ENCODE data around the gene HEMK1. TPM values are rescaled to one million over a fixed set of nuclear protein-coding genes. Genes with fewer than 3 reads are reported as not detected.

HEMK1 gene
- total RNA-seq, 2 experiments from 2014 or later = 19.3 to 27.4 TPM

DNA sequence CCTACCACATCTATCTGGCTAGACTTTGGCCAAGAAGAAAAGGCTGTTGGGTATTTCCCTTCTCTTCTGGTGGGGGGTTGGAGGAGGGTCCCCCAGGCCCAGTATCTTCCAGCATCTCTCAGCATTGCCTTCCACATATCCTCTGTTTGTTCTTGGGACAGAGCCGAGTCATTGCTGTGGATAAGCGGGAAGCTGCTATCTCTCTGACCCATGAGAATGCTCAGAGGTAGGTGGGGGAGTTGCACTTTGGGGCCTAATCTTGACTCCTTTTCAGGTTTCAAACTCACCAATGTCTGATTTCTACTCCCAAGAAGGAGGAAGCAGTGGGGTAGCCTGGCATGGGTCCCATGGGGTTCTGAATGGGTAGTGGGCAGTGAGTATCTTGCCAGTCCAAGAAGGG lies 8.0 kb downstream of the HEMK1 start:
- Histone ChIP-seq H2AFZ (ENCODE audit: low read length) (no peak overlapping the region), H3K4me3 (ENCODE audit: low read depth, low read length, poor library complexity, severe bottlenecking) (no peak overlapping the region), H3K79me2 (ENCODE audit: insufficient read depth, low read depth, low read length) (no peaks in the 10 kb centered on the region), H3K27ac (ENCODE audit: low read depth, low read length, poor library complexity, severe bottlenecking) (no peak overlapping the region), H4K20me1 (ENCODE audit: insufficient read depth, low read length) (0 out of 2 replicates have a peak, but pooled peaks cover 2% of the 10 kb centered on the region), H3K9me3 (ENCODE audit: low read length) (no peaks in the 10 kb centered on the region), H3K4me1 (ENCODE audit: insufficient read depth, low read length, poor library complexity, severe bottlenecking) (no peaks in the 10 kb centered on the region), H3K36me3 (ENCODE audit: insufficient read depth, low read length) (0 out of 2 replicates have a peak, but pooled peaks cover 6% of the 10 kb centered on the region), H3K9me2 (ENCODE audit: insufficient read depth, low read length) (no peaks in the 10 kb centered on the region), H3K4me2 (ENCODE audit: low read length) (no peak overlapping the region)
- POLR2A ChIA-PET = no interaction called here
- BruUV-seq (replicated peaks) = no TSS peak
- CTCF ChIA-PET (ENCODE audit: unreplicated experiment) = no interaction called here
- no peak for TF ChIP-seq EZH2phosphoT487 (IDR thresholded peaks at IDR 0.05; ENCODE audit: borderline replicate concordance, low read depth, low read length)
- TF ChIP-seq, protein P1, sequence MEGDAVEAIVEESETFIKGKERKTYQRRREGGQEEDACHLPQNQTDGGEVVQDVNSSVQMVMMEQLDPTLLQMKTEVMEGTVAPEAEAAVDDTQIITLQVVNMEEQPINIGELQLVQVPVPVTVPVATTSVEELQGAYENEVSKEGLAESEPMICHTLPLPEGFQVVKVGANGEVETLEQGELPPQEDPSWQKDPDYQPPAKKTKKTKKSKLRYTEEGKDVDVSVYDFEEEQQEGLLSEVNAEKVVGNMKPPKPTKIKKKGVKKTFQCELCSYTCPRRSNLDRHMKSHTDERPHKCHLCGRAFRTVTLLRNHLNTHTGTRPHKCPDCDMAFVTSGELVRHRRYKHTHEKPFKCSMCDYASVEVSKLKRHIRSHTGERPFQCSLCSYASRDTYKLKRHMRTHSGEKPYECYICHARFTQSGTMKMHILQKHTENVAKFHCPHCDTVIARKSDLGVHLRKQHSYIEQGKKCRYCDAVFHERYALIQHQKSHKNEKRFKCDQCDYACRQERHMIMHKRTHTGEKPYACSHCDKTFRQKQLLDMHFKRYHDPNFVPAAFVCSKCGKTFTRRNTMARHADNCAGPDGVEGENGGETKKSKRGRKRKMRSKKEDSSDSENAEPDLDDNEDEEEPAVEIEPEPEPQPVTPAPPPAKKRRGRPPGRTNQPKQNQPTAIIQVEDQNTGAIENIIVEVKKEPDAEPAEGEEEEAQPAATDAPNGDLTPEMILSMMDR (conservative IDR thresholded peaks at IDR 0.05; ENCODE audit: low read length) = no peak
- intact Hi-C loops (cut with micrococcal nuclease; ENCODE audit: unreplicated experiment) = no loop called here
- DNase-seq (ENCODE audit: low spot score) = no peak

DNA sequence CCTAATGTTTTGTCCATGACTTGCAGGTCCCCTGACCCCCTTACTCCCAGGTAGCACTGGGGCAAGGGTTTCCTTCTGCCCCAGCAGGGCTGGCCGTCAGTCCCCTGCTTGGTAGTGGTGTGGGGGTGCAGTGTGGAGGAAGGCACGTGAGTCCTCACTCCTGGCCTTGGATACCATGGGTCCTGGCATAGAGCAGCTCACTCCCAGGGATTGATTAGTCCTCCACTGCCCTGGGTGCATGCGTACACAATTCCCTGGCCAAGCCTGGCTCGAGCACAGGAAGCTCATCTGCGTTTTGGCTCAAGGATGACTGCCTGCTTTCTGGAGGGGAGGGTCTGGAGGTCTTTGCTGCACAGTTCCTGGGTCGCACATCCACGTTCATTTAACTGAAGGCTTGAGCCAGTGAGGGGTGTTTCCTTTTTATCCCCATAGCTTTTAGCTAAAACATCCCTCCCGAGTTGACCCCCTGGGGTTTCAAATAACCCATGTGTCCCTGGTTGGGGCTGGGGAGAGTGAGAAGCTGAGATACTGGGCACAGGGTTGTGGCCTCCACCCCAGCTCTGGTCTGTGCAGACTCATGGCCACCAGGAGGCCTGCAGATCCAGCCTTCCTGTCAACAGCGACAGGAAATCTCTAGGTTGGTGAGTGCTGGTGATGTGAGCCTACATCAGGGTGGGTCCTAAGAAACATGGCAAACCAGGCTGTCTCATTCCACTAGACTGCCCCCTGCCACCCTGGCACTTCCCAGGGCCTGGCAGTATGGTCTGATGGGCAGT lies 11.5 kb downstream of the HEMK1 start:
- Histone ChIP-seq H3K36me3 (ENCODE audit: insufficient read depth, low read length) (no peaks in the 10 kb centered on the region), H3K9me2 (ENCODE audit: insufficient read depth, low read length) (no peaks in the 10 kb centered on the region), H3K27ac (ENCODE audit: low read depth, low read length, poor library complexity, severe bottlenecking) (no peak overlapping the region), H3K79me2 (ENCODE audit: insufficient read depth, low read depth, low read length) (no peaks in the 10 kb centered on the region), H3K4me2 (ENCODE audit: low read length) (no peak overlapping the region), H3K9me3 (ENCODE audit: low read length) (no peaks in the 10 kb centered on the region), H3K4me1 (ENCODE audit: insufficient read depth, low read length, poor library complexity, severe bottlenecking) (no peaks in the 10 kb centered on the region), H2AFZ (ENCODE audit: low read length) (no peak overlapping the region), H3K4me3 (ENCODE audit: low read depth, low read length, poor library complexity, severe bottlenecking) (no peak overlapping the region), H4K20me1 (ENCODE audit: insufficient read depth, low read length) (no peaks in the 10 kb centered on the region)
- ChIA-PET CTCF (ENCODE audit: unreplicated experiment) (no interaction called here), POLR2A (interaction anchor here (1.1 kb wide), 1 partner anchor 12 kb away, joined by 3 read pairs; no protein-coding TSS in a partner anchor)
- no TSS peak for BruUV-seq (replicated peaks)
- intact Hi-C loops (cut with micrococcal nuclease; ENCODE audit: unreplicated experiment) = no loop called here
- DNase-seq (ENCODE audit: low spot score) = no peak
- no peak for TF ChIP-seq EZH2phosphoT487 (IDR thresholded peaks at IDR 0.05; ENCODE audit: borderline replicate concordance, low read depth, low read length)
- TF ChIP-seq, protein P1 (conservative IDR thresholded peaks at IDR 0.05; ENCODE audit: low read length) = no peak

DNA sequence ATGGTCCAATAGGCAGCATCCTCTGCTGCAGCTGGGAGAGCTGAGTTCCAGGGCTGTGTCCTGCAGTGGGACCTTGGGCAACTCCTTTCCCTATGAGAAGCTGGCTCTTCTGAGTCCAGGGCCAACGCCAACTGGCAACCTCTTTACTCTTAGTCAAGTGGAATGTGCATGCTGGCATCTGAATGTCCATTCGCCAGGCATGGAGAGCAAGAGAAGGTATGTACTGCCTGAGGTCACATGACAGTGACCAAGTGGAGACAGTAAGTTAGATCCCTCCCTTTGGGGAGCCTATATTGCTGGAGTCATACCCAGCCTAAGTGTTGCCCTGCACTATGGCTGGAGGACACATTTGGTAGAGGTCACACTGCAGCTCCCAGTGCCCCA lies 12.1 kb downstream of the HEMK1 start:
- ChIA-PET POLR2A (interaction anchor here (1.1 kb wide), 1 partner anchor 13 kb away, joined by 3 read pairs; no protein-coding TSS in a partner anchor), CTCF (ENCODE audit: unreplicated experiment) (no interaction called here)
- DNase-seq (ENCODE audit: low spot score) = no peak
- no peaks in the 10 kb centered on the region for H4K20me1 ChIP-seq (ENCODE audit: insufficient read depth, low read length)
- no peaks in the 10 kb centered on the region for H3K36me3 ChIP-seq (ENCODE audit: insufficient read depth, low read length)
- no peaks in the 10 kb centered on the region for H3K79me2 ChIP-seq (ENCODE audit: insufficient read depth, low read depth, low read length)
- no peak overlapping the region for H3K27ac ChIP-seq (ENCODE audit: low read depth, low read length, poor library complexity, severe bottlenecking)
- H3K9me2 ChIP-seq (ENCODE audit: insufficient read depth, low read length) = no peaks in the 10 kb centered on the region
- no peak for TF ChIP-seq EZH2phosphoT487 (IDR thresholded peaks at IDR 0.05; ENCODE audit: borderline replicate concordance, low read depth, low read length)
- TF ChIP-seq, protein P1 (conservative IDR thresholded peaks at IDR 0.05; ENCODE audit: low read length) = no peak
- no peaks in the 10 kb centered on the region for H3K9me3 ChIP-seq (ENCODE audit: low read length)
- no peaks in the 10 kb centered on the region for H3K4me1 ChIP-seq (ENCODE audit: insufficient read depth, low read length, poor library complexity, severe bottlenecking)
- no TSS peak for BruUV-seq (replicated peaks)
- no peak overlapping the region for H2AFZ ChIP-seq (ENCODE audit: low read length)
- H3K4me2 ChIP-seq (ENCODE audit: low read length) = no peak overlapping the region
- intact Hi-C loops (cut with micrococcal nuclease; ENCODE audit: unreplicated experiment) = no loop called here
- H3K4me3 ChIP-seq (ENCODE audit: low read depth, low read length, poor library complexity, severe bottlenecking) = no peak overlapping the region
